Endothelial cell (in vitro differentiated cells): ENCODE data around the gene ANO2. TPM values are rescaled to one million over a fixed set of nuclear protein-coding genes. Genes with fewer than 3 reads are reported as not detected.

Experiments used
- DNase-seq: peaks from one replicate; pipeline ENCODE4 v3.0.0; 2021; ENCODE audit warnings: low spot score
- H3K27ac Mint-ChIP-seq: one replicate; pipeline ENCODE4 v1.8.0; 2021; ENCODE audit warnings: mixed read lengths, inconsistent platforms; ENCODE audit not compliant: unreplicated experiment
- H3K27me3 Mint-ChIP-seq: one replicate; pipeline ENCODE4 v1.8.0; 2021; ENCODE audit warnings: mild to moderate bottlenecking, moderate library complexity, mixed read lengths, inconsistent platforms; ENCODE audit not compliant: unreplicated experiment
- H3K36me3 Mint-ChIP-seq: one replicate; pipeline ENCODE4 v1.8.0; 2021; ENCODE audit warnings: mild to moderate bottlenecking, low read depth, mixed read lengths, inconsistent platforms; ENCODE audit not compliant: unreplicated experiment
- H3K4me1 Mint-ChIP-seq: one replicate; pipeline ENCODE4 v1.8.0; 2021; ENCODE audit warnings: mild to moderate bottlenecking, mixed read lengths, inconsistent platforms; ENCODE audit not compliant: unreplicated experiment
- H3K4me3 Mint-ChIP-seq: one replicate; pipeline ENCODE4 v1.8.0; 2021; ENCODE audit warnings: mild to moderate bottlenecking, mixed read lengths, inconsistent platforms; ENCODE audit not compliant: unreplicated experiment
- H3K9me3 Mint-ChIP-seq: one replicate; pipeline ENCODE4 v1.8.0; 2021; ENCODE audit warnings: mixed read lengths, inconsistent platforms; ENCODE audit not compliant: unreplicated experiment
- total RNA-seq: library from RNA; stranded (reverse); fragmentation: NEBNext Ultra II Directional; extraction: Animal tissue kit (Norgen Biotek cat#: 25700); gene quantifications from one replicate; pipeline ENCODE4 v1.2.1, GENCODE V29; 2021; ENCODE audit not compliant: unreplicated experiment
- TF ChIP-seq, protein P1 (sequence below): fragments of 200-600 bp; sonication (generic); IDR thresholded peaks from one replicate; pipeline ENCODE4 v1.5.0; 2021; ENCODE audit warnings: antibody characterized with exemption; ENCODE audit not compliant: unreplicated experiment

ANO2 gene
- total RNA-seq, 1 donor from 2014 or later: 4.5 TPM

DNA sequence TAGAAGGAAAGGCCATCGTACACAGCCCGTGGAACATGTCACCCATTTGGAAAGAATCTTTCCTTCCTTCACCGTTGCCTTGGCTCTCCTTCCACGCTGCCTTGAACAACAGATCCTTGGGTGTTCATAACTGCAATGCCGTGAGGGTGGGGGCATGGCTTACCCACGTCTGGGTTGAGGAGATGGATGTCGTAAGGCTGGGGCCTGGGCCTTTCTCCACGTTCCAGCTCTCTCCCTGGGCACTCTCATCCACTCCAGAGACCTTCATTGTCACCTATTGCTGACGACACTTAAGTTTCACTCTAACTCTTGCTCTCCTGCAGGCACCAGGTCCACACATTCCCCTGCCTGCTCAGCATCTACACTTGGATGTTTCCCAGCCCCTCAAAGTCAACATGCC, 19.4 kb downstream of the ANO2 start:
- TF ChIP-seq, protein P1, sequence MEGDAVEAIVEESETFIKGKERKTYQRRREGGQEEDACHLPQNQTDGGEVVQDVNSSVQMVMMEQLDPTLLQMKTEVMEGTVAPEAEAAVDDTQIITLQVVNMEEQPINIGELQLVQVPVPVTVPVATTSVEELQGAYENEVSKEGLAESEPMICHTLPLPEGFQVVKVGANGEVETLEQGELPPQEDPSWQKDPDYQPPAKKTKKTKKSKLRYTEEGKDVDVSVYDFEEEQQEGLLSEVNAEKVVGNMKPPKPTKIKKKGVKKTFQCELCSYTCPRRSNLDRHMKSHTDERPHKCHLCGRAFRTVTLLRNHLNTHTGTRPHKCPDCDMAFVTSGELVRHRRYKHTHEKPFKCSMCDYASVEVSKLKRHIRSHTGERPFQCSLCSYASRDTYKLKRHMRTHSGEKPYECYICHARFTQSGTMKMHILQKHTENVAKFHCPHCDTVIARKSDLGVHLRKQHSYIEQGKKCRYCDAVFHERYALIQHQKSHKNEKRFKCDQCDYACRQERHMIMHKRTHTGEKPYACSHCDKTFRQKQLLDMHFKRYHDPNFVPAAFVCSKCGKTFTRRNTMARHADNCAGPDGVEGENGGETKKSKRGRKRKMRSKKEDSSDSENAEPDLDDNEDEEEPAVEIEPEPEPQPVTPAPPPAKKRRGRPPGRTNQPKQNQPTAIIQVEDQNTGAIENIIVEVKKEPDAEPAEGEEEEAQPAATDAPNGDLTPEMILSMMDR: no peak
- peaks cover 18% of the 10 kb centered on the region for H3K36me3 Mint-ChIP-seq
- no peak for DNase-seq
- no peak overlapping the region for H3K27ac Mint-ChIP-seq
- H3K4me1 Mint-ChIP-seq: peaks cover 10% of the 10 kb centered on the region
- peaks cover 22% of the 10 kb centered on the region for H3K27me3 Mint-ChIP-seq
- H3K4me3 Mint-ChIP-seq: no peak overlapping the region
- no peaks in the 10 kb centered on the region for H3K9me3 Mint-ChIP-seq

DNA sequence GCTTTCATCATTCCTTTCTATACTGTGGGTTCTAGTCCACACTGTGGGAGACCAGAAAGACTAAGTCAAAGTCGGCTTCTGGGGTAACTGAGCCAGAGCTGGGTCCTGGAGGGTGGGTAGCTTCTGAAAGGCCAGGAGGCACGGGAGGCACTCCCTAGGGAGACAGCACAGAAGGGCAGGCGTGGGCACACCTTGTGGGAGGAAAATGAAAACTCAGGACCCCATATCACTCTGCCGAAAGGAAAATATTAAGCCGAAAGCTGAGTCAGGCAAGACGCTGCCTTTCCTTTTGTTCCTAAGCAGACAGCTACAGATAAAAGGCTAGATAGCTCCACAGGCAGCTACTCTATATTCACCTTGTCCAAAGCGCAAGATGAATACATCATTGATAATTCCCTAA, 20.7 kb downstream of the ANO2 start:
- no peak overlapping the region for H3K4me3 Mint-ChIP-seq
- no peak for DNase-seq
- no peak overlapping the region for H3K27ac Mint-ChIP-seq
- H3K27me3 Mint-ChIP-seq: peaks cover 16% of the 10 kb centered on the region
- peaks cover 18% of the 10 kb centered on the region for H3K36me3 Mint-ChIP-seq
- TF ChIP-seq, protein P1: no peak
- H3K9me3 Mint-ChIP-seq: no peaks in the 10 kb centered on the region
- peaks cover 10% of the 10 kb centered on the region for H3K4me1 Mint-ChIP-seq

DNA sequence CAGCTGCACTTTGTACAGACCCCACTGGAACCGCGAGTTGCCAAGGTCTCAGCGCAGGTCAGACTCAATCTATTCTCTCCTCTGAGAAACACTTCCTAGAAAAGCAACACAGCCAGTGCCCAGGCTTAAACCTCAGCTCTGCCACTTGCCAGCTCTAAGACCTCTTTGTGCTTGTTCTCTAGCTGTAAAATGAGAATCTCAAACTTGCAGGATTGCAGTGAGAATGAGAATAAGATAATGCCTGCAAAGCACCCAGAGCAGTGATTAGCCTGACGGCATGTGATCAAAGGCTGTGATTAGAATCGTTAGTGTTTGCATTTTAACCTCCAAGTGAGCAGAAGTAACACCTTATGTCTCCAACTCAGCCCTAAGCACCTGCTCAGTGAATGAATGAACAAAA, 21.3 kb downstream of the ANO2 start:
- no peak overlapping the region for H3K27ac Mint-ChIP-seq
- H3K4me3 Mint-ChIP-seq: no peak overlapping the region
- H3K36me3 Mint-ChIP-seq: peaks cover 21% of the 10 kb centered on the region
- TF ChIP-seq, protein P1: no peak
- no peaks in the 10 kb centered on the region for H3K9me3 Mint-ChIP-seq
- H3K4me1 Mint-ChIP-seq: peaks cover 10% of the 10 kb centered on the region
- H3K27me3 Mint-ChIP-seq: peaks cover 19% of the 10 kb centered on the region
- no peak for DNase-seq

DNA sequence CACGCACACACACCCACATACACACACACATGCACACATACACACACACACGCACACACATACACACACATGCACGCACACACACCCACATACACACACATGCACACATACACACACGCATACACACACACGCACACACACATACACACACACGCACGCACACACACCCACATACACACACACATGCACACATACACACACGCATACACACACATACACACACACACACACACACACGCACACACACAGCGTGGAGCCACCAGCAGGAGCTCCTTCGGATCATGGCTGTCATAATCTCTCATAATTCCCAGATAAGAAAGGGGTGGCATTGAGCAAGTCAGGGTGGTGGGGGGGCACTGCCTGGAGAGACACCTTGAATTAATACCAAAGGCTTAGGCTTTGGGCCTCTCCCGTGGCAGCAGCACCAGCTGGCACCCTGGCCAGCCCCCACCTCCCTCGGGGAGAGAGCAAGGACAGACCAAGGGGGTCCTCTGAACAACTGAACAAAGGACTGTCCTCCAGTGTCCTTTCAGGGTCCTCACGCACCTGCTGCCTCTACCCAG, 21.9 kb downstream of the ANO2 start:
- Mint-ChIP-seq H3K36me3 (peaks cover 22% of the 10 kb centered on the region), H3K4me1 (peaks cover 10% of the 10 kb centered on the region), H3K27ac (no peak overlapping the region), H3K4me3 (no peak overlapping the region), H3K9me3 (no peaks in the 10 kb centered on the region), H3K27me3 (peaks cover 19% of the 10 kb centered on the region)
- TF ChIP-seq, protein P1: no peak
- no peak for DNase-seq

DNA sequence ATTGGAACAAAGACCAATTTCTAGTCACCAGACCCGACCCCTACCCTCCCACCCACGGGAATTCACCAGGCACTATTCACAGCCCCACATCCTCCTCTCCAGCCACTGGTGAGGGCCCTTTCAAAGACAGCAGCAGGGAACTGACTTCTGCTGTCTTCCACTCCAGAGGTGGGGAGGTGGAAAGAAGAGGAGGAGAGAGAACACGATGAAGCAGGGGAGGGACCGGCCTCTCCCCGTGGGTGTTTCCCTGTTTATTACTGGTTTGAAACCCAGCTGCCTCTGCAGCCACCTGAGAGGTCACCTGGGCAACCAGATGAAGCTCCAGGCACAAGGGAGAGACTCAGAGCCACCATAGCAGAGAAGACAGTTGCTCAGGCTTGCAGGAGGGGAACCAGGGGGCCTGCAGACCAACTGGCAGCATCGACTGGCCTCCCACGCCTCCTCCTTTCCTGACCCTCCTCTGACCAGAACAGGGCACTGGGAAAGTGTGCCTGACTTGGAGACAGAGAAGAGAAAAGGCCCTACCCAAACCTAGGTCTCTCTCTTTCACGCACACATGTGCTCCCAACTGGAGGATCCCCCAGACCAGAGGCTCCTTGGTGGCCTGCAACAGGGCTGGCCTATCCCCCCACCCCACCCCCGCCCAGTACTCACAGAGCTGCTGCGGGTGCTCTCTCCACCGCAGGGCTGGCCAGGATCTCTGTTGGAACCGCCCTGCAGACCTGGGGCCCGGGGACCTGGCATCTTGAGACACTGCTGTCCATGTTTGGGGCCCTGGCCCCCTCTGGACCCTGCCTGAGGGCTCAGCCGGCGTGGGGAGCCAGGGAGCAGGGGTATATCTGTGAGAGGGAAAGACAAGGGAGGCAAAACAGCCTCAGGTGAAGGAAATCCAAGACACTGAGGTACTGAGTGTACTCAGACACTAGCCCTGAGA, 22.8 kb downstream of the ANO2 start:
- peaks cover 18% of the 10 kb centered on the region for H3K36me3 Mint-ChIP-seq
- peaks cover 10% of the 10 kb centered on the region for H3K4me1 Mint-ChIP-seq
- TF ChIP-seq, protein P1: no peak
- no peaks in the 10 kb centered on the region for H3K9me3 Mint-ChIP-seq
- peaks cover 19% of the 10 kb centered on the region for H3K27me3 Mint-ChIP-seq
- no peak overlapping the region for H3K4me3 Mint-ChIP-seq
- no peak overlapping the region for H3K27ac Mint-ChIP-seq
- no peak for DNase-seq
